ENCODE measurements around the gene AIG1.

Gene AIG1

DNA sequence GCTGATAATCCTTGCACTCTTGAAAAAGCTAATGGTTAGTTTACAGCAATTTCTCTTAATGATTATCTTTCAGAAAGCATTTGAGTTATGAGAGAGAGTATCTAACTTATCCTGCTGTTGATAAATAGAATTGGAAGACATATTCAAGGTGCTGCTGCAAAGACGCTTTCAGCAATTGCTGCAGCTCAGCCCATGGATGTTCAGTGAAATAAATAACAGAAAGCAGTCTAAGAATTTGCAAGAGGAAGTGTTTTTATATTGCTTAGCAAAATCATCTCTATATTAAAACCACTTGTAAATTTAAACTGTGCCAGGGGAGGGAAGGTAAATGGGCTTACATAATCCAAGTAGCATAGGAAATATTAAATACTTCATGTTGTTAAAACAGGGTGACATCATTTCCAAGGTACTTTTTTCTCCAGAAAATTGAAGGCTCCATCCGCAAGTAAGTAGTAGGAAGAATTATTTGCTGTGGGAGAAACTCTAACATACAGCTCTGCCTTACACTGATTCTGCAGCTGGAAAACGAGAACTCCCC lies 201.3 kb downstream of the AIG1 start:
- H3K27me3 ChIP-seq (ENCODE audit: control insufficient read depth in 1 of 2, insufficient read depth in 2 of 2, low read length in 2 of 2): no peaks in the 10 kb centered on the region

DNA sequence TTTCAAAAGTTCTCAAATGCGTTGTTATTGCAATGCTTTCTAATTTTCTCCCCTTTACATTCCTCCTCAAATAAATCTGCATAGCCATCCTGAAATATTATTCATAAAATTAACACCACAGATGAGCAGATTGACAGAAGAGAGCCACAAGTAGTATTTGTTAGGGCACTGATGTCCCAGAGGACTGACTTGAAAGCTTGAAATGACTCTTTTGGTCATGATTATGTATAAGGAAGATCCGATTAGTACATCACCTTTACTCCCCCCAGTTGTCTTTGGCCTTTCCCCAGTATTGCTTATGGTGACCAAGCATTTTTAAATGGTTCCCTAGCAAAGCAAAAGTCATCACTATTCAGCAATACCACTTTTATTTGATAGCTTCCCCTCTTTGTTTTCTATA lies 202.2 kb downstream of the AIG1 start:
- no peak overlapping the region for H3K9ac ChIP-seq (ENCODE audit: low read length)
- no peaks in the 10 kb centered on the region for H3K36me3 ChIP-seq (ENCODE audit: insufficient read depth, low read length)
- no peaks in the 10 kb centered on the region for H3K27me3 ChIP-seq (ENCODE audit: control insufficient read depth in 1 of 2, insufficient read depth in 2 of 2, low read length in 2 of 2)
- H3K9me3 ChIP-seq (ENCODE audit: low read length): no peaks in the 10 kb centered on the region
- H3K4me1 ChIP-seq (ENCODE audit: insufficient read depth, low read length): peaks cover 15% of the 10 kb centered on the region
- H3K27ac ChIP-seq (ENCODE audit: low read depth, low read length): no peak overlapping the region
- H3K4me3 ChIP-seq (ENCODE audit: low read depth in 1 of 2, low read length in 2 of 2): no peak overlapping the region

More for the DNA sequence above, 201.3 kb downstream of the AIG1 start:
- Histone ChIP-seq H3K27ac (ENCODE audit: low read depth, low read length) (no peak overlapping the region), H3K4me3 (ENCODE audit: low read depth in 1 of 2, low read length in 2 of 2) (no peak overlapping the region), H3K9ac (ENCODE audit: low read length) (no peak overlapping the region), H3K36me3 (ENCODE audit: insufficient read depth, low read length) (no peaks in the 10 kb centered on the region), H3K4me1 (ENCODE audit: insufficient read depth, low read length) (peaks cover 15% of the 10 kb centered on the region), H3K9me3 (ENCODE audit: low read length) (no peaks in the 10 kb centered on the region)

DNA sequence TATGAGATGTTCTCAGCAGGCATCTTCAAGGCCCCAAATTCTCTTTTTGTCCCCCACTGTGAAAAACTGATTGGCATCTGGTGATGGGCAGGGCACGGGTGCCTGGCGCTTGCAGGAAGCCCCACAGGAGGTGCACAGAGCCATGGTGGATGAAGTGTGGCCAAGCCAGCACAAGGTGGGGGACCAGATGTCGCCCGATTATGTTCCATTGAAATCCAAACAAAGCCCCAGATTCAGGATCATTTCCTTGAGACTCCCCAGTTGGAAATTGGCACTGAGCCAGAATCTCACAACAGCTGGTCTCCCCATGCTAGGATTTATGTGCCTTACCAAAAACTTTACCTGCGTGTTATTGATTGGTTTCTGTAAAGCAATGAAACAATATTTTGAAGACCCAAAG lies 203.7 kb downstream of the AIG1 start:
- H3K4me3 ChIP-seq (ENCODE audit: low read depth in 1 of 2, low read length in 2 of 2): no peak overlapping the region
- H3K9ac ChIP-seq (ENCODE audit: low read length): no peak overlapping the region
- H3K27ac ChIP-seq (ENCODE audit: low read depth, low read length): no peak overlapping the region

DNA sequence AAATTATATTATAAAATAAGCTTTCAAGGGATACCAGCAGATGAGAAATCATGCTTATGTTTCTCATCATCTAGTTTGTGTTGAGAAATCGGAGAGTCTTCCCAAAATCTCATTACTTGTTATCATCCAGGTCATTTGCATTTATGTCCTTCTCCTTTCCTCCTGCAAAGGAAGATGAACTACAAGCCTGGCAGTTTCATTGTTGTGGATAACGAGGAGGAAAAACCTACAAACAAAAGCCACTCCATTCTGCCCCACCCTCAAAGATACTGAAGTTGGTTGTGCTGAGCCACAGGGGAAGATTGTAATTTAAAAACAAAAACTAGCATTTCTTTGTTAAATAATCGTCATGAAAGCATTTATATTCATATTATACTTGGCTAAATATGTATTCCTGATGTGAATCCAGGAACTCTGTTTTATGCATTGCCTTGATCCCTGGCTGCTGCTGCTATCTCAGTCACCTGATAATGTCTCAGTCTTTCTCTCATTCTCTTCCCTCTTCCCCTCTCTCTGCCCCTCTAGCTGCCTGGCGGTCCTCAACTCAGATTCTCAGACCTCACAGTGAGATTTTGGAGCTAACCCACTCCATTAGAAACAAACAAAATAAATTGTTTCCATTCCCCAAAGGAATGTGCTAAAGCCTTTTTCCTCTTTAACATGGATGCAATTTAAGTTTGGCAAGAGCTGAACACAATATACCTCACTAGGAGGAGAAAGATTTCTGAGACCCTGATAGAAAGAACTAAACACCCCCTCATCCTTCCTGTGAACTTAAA lies 204.5 kb downstream of the AIG1 start:
- H3K27me3 ChIP-seq (ENCODE audit: control insufficient read depth in 1 of 2, insufficient read depth in 2 of 2, low read length in 2 of 2): no peaks in the 10 kb centered on the region
- peaks cover 15% of the 10 kb centered on the region for H3K4me1 ChIP-seq (ENCODE audit: insufficient read depth, low read length)
- no peaks in the 10 kb centered on the region for H3K9me3 ChIP-seq (ENCODE audit: low read length)
- no peaks in the 10 kb centered on the region for H3K36me3 ChIP-seq (ENCODE audit: insufficient read depth, low read length)
- H3K4me3 ChIP-seq (ENCODE audit: low read depth in 1 of 2, low read length in 2 of 2): no peak overlapping the region
- no peak overlapping the region for H3K27ac ChIP-seq (ENCODE audit: low read depth, low read length)
- H3K9ac ChIP-seq (ENCODE audit: low read length): no peak overlapping the region

More for the DNA sequence above, 203.7 kb downstream of the AIG1 start:
- Histone ChIP-seq H3K9me3 (ENCODE audit: low read length) (no peaks in the 10 kb centered on the region), H3K36me3 (ENCODE audit: insufficient read depth, low read length) (no peaks in the 10 kb centered on the region), H3K27me3 (ENCODE audit: control insufficient read depth in 1 of 2, insufficient read depth in 2 of 2, low read length in 2 of 2) (no peaks in the 10 kb centered on the region), H3K4me1 (ENCODE audit: insufficient read depth, low read length) (peaks cover 15% of the 10 kb centered on the region)

DNA sequence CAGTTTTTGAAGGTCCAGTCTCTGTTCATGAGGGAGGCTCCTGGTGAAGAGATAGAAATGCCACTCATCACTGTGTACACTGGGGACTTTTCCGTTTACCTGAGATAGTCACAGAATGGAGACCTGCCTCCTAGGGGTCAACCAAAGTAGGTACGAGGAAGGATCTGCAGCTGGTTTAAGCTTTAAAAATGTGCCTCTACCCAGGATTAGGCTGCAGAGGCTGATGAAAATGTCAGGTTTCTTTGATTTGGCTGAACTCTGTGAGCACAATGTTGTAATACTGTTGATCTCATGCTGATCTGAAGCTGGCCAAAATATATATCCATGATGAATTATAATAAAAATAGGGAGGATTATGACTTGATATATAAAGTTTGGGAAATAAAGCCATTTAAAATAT lies 207.1 kb downstream of the AIG1 start:
- Histone ChIP-seq H3K36me3 (ENCODE audit: insufficient read depth, low read length) (no peaks in the 10 kb centered on the region), H3K4me3 (ENCODE audit: low read depth in 1 of 2, low read length in 2 of 2) (no peak overlapping the region), H3K9me3 (ENCODE audit: low read length) (no peaks in the 10 kb centered on the region), H3K27me3 (ENCODE audit: control insufficient read depth in 1 of 2, insufficient read depth in 2 of 2, low read length in 2 of 2) (no peaks in the 10 kb centered on the region), H3K4me1 (ENCODE audit: insufficient read depth, low read length) (peaks cover 13% of the 10 kb centered on the region), H3K27ac (ENCODE audit: low read depth, low read length) (no peak overlapping the region), H3K9ac (ENCODE audit: low read length) (no peak overlapping the region)

DNA sequence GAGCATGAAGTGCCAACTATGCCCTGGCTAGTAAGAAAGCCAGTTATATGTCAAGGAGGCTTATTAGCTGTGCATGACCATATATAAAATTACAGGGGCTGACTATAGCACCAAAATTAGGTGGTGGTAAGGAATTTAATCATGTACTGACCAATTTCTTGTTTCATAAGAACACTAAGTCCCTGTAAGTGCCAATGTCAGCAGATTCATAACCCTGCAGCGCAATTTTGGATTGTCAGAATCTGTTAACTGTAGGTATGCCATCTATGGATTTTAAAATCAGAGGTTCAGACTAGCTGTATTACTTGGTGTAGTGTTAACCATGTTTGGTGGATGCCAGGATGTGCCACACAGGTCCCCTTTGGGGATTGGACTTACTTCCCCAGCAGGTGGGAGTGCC lies 207.8 kb downstream of the AIG1 start:
- Histone ChIP-seq H3K36me3 (ENCODE audit: insufficient read depth, low read length) (no peaks in the 10 kb centered on the region), H3K4me1 (ENCODE audit: insufficient read depth, low read length) (peaks cover 13% of the 10 kb centered on the region), H3K9me3 (ENCODE audit: low read length) (no peaks in the 10 kb centered on the region), H3K4me3 (ENCODE audit: low read depth in 1 of 2, low read length in 2 of 2) (no peak overlapping the region), H3K9ac (ENCODE audit: low read length) (no peak overlapping the region), H3K27ac (ENCODE audit: low read depth, low read length) (no peak overlapping the region), H3K27me3 (ENCODE audit: control insufficient read depth in 1 of 2, insufficient read depth in 2 of 2, low read length in 2 of 2) (no peaks in the 10 kb centered on the region)

DNA sequence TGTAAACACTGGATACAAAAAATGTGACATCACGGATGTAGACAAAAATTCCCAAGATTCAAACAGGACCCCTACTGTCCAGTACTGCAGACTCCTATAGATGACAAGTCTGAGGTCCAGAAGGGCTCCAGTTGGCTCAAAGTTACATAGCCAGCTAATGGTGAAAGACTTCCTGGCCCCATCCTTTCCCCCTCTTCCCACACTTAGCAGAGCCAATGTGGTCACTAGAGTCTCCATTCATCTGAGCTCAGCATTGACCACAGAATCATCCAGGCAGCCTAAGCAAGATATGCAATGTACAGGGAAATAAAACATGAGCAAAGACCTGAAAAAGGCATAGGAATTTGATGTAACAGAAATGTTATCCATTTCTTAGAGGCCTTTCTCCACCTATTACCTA lies 209.3 kb downstream of the AIG1 start:
- no peak overlapping the region for H3K27ac ChIP-seq (ENCODE audit: low read depth, low read length)
- H3K9me3 ChIP-seq (ENCODE audit: low read length): no peaks in the 10 kb centered on the region
- no peaks in the 10 kb centered on the region for H3K27me3 ChIP-seq (ENCODE audit: control insufficient read depth in 1 of 2, insufficient read depth in 2 of 2, low read length in 2 of 2)
- no peak overlapping the region for H3K4me3 ChIP-seq (ENCODE audit: low read depth in 1 of 2, low read length in 2 of 2)
- no peak overlapping the region for H3K9ac ChIP-seq (ENCODE audit: low read length)
- peaks cover 13% of the 10 kb centered on the region for H3K4me1 ChIP-seq (ENCODE audit: insufficient read depth, low read length)
- no peaks in the 10 kb centered on the region for H3K36me3 ChIP-seq (ENCODE audit: insufficient read depth, low read length)

DNA sequence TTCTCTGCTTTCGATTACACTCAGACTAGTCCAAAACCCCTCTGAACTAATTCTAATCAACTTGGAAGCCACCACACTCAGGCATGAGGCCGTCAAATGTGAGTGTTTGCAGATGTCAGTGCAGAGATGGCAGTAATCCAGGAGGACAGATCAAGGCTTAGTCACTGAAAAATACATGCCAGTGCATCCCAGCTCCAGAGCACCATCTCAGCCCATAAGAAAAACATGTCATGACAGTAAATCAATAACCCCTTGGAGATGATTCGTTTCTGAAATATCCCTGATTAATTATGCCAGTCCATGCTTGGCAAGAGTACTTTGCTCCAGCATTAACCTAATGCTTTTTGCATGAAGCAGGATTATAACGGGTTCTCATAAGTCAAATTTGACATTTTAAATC lies 210.3 kb downstream of the AIG1 start:
- Histone ChIP-seq H3K9ac (ENCODE audit: low read length) (no peak overlapping the region), H3K27ac (ENCODE audit: low read depth, low read length) (no peak overlapping the region), H3K36me3 (ENCODE audit: insufficient read depth, low read length) (no peaks in the 10 kb centered on the region), H3K9me3 (ENCODE audit: low read length) (no peaks in the 10 kb centered on the region), H3K27me3 (ENCODE audit: control insufficient read depth in 1 of 2, insufficient read depth in 2 of 2, low read length in 2 of 2) (no peaks in the 10 kb centered on the region), H3K4me1 (ENCODE audit: insufficient read depth, low read length) (peaks cover 10% of the 10 kb centered on the region), H3K4me3 (ENCODE audit: low read depth in 1 of 2, low read length in 2 of 2) (no peak overlapping the region)

DNA sequence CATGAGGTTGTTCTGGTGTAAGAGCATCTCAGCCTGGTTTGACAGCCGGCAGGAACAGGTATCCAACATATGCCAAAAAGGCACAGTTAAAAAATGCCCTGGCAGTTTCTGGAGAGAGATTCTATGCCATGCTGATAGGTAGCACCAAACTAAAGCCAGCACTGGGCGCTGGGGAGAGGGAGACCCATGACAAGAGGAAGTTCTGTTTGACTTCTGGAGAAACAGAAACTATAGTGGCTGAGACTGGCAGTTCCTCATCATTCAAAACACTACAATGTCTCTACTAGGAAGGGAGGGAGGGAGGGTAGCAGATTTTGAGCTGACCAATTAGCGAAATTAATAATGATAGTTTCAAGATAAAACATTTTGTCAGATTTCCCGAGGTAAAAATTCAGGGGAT lies 215.7 kb downstream of the AIG1 start:
- Histone ChIP-seq H3K36me3 (ENCODE audit: insufficient read depth, low read length) (no peaks in the 10 kb centered on the region), H3K9ac (ENCODE audit: low read length) (no peak overlapping the region), H3K27ac (ENCODE audit: low read depth, low read length) (no peak overlapping the region), H3K27me3 (ENCODE audit: control insufficient read depth in 1 of 2, insufficient read depth in 2 of 2, low read length in 2 of 2) (no peaks in the 10 kb centered on the region), H3K9me3 (ENCODE audit: low read length) (no peaks in the 10 kb centered on the region), H3K4me1 (ENCODE audit: insufficient read depth, low read length) (peaks cover 2% of the 10 kb centered on the region), H3K4me3 (ENCODE audit: low read depth in 1 of 2, low read length in 2 of 2) (no peak overlapping the region)

DNA sequence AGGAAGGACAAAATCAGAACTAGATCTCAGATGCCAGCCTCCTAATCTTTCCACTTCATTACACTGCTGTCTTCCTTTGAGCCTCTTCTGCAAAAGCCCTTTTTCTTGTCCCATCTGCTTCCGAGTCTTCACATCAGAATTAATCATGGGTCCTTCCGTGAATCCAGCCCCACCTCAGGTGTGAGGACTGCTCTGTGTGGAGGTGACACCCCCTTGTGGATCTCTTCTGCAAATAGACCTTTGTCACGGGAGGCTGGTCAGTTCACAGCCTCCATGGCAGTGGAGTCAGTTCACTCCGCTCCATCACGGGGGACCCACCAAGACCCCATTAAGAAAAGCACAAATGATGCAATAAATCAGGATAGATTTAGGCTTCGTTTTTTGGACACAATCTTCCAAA lies 218.7 kb downstream of the AIG1 start:
- no peaks in the 10 kb centered on the region for H3K9me3 ChIP-seq (ENCODE audit: low read length)
- no peaks in the 10 kb centered on the region for H3K36me3 ChIP-seq (ENCODE audit: insufficient read depth, low read length)
- H3K9ac ChIP-seq (ENCODE audit: low read length): no peak overlapping the region
- H3K27ac ChIP-seq (ENCODE audit: low read depth, low read length): no peak overlapping the region
- no peaks in the 10 kb centered on the region for H3K27me3 ChIP-seq (ENCODE audit: control insufficient read depth in 1 of 2, insufficient read depth in 2 of 2, low read length in 2 of 2)
- peaks cover 6% of the 10 kb centered on the region for H3K4me1 ChIP-seq (ENCODE audit: insufficient read depth, low read length)
- H3K4me3 ChIP-seq (ENCODE audit: low read depth in 1 of 2, low read length in 2 of 2): no peak overlapping the region

DNA sequence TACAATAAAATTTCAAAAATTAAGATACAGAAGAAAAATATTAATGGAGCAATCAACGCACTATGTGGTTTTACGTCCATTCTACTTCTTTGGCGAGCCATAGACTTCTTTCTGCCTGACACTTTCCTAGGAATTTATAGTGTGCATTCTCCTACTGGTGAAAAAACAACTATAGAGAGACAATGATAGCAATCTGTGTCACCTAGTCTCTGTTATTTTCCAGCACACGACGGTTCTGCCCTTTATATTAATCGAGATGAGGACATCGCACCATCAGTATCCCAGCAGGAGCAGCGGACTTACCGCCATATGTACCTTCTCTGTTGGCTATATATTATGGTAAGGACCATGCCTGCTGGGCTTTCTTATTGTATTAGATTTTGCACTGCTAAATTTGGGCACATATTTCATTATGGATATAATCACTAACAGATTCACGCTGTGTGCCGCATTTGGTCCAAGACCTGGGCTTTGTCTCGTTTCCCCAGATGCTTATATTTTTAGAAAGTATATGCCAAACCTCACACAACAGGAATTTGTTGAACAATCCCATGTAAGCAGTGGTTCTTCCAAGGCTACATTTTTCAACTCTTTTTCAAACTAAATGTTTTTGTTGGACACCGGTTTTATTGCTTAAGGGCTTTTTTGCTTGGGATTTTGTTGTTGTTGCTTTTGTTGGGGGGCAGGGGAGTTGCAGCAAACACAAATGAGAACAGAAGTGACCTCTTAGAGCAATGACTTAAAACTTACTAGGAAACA lies 223.4 kb downstream of the AIG1 start:
- H3K9me3 ChIP-seq (ENCODE audit: low read length): no peaks in the 10 kb centered on the region
- no peaks in the 10 kb centered on the region for H3K27me3 ChIP-seq (ENCODE audit: control insufficient read depth in 1 of 2, insufficient read depth in 2 of 2, low read length in 2 of 2)
- H3K4me1 ChIP-seq (ENCODE audit: insufficient read depth, low read length): peaks cover 21% of the 10 kb centered on the region
- H3K36me3 ChIP-seq (ENCODE audit: insufficient read depth, low read length): no peaks in the 10 kb centered on the region
- no peak overlapping the region for H3K9ac ChIP-seq (ENCODE audit: low read length)
- no peak overlapping the region for H3K4me3 ChIP-seq (ENCODE audit: low read depth in 1 of 2, low read length in 2 of 2)
- H3K27ac ChIP-seq (ENCODE audit: low read depth, low read length): no peak overlapping the region
